HepG2 (cell line): ENCODE measurements around the gene NUDT21. TPM values are rescaled to one million over a fixed set of nuclear protein-coding genes. Genes with fewer than 3 reads are reported as not detected.

Experiments
- ATAC-seq: fragments of 200-7000 bp; cut with Tn5 transposase; 3 replicates; pipeline ENCODE4 v1.9.1; 2020; ENCODE audit warnings: mild to moderate bottlenecking, moderate library complexity
- BruUV-seq: library from RNA; stranded (reverse); fragments of 400-500 nt; replicated peaks from 2 replicates; lab custom pipeline; 2021; lab: Mats Ljungman, UMichigan
- CTCF ChIA-PET: fragments of 300-600 bp; formaldehyde crosslinking; extraction: SDS; loops from one replicate; lab custom pipeline; 2021; ENCODE audit warnings: low total read pairs, inconsistent platforms, low intra/inter-chr PET ratio; lab: Yijun Ruan, JAX
- POLR2A ChIA-PET: fragments of 350-600 bp; sonication (Branson Sonifier 250); formaldehyde crosslinking; loops from one replicate; lab custom pipeline; 2020; ENCODE audit warnings: antibody characterized with exemption, inconsistent platforms; lab: Yijun Ruan, JAX
- DNase-seq: peaks from one replicate; pipeline ENCODE4 v3.0.0-alpha.2; 2015; ENCODE audit warnings: low spot score
- FAIRE-seq: peaks from 3 replicates; lab custom pipeline; 2011; peaks lifted over from hg19 to GRCh38; lab: Jason Lieb, UNC
- H2AFZ ChIP-seq: one replicate; pipeline ENCODE4 v1.6.1; 2011; ENCODE audit warnings: low read length, inconsistent platforms
- H3K27ac ChIP-seq: fragments of 300-600 bp; 3 replicates; pipeline ENCODE4 v1.8.0; 2011; ENCODE audit warnings: mixed run types, mild to moderate bottlenecking, mixed read lengths, low read length, inconsistent platforms; ENCODE audit not compliant: insufficient read depth; ENCODE audit errors: extremely low read length
- H3K27me3 ChIP-seq, 2 experiments: fragments of 200-600 bp in 1 of 2; 2 replicates in 1 of 2; 3 replicates in 1 of 2; pipeline versions ENCODE4 v1.6.0 to v1.8.0; 2011; ENCODE audit warnings: low read length in 2 of 2, mild to moderate bottlenecking in 2 of 2, moderate library complexity in 2 of 2, inconsistent platforms in 1 of 2; ENCODE audit not compliant: insufficient read depth in 2 of 2, control insufficient read depth in 1 of 2
- H3K36me3 ChIP-seq, 2 experiments: fragments of 200-600 bp in 1 of 2; replicated peaks in 1 of 2; 2 replicates in 1 of 2; 3 replicates in 1 of 2; pipeline versions ENCODE4 v1.5.1 to v1.8.0; 2011; ENCODE audit warnings: low read length in 2 of 2, inconsistent platforms in 1 of 2; ENCODE audit not compliant: insufficient read depth in 2 of 2, control insufficient read depth in 1 of 2
- H3K4me1 ChIP-seq: 2 replicates; pipeline ENCODE4 v1.5.1; 2012; ENCODE audit warnings: low read length, inconsistent platforms; ENCODE audit not compliant: insufficient read depth
- H3K4me2 ChIP-seq: 2 replicates; pipeline ENCODE4 v1.6.0; 2011; ENCODE audit warnings: low read depth, low read length, inconsistent platforms
- H3K4me3 ChIP-seq, 3 experiments: fragments of 200-600 bp in 1 of 3; sonication (generic), shearing (Covaris generic) in 1 of 3; replicated peaks in 1 of 3; 2 replicates each; pipeline ENCODE4 v1.5.1; 2011 to 2016; ENCODE audit warnings: low read length in 3 of 3, inconsistent platforms in 2 of 3, low read depth in 2 of 3, mild to moderate bottlenecking in 2 of 3, control low read depth in 1 of 3, mixed read lengths in 1 of 3; ENCODE audit not compliant: insufficient read depth in 1 of 3
- H3K79me2 ChIP-seq: one replicate; pipeline ENCODE4 v1.6.1; 2011; ENCODE audit warnings: low read length, inconsistent platforms; ENCODE audit not compliant: insufficient read depth
- H3K9ac ChIP-seq: 2 replicates; pipeline ENCODE4 v1.6.0; 2011; ENCODE audit warnings: mild to moderate bottlenecking, low read depth, low read length, inconsistent platforms; ENCODE audit not compliant: insufficient read depth
- H3K9me3 ChIP-seq: 2 replicates; pipeline ENCODE4 v1.5.1; 2012; ENCODE audit warnings: mild to moderate bottlenecking, low read length
- H4K20me1 ChIP-seq: 2 replicates; pipeline ENCODE4 v1.6.0; 2011; ENCODE audit warnings: inconsistent platforms, mild to moderate bottlenecking, low read length, moderate library complexity; ENCODE audit not compliant: insufficient read depth
- ELF3 ChIP-seq: IDR thresholded peaks from 2 replicates; pipeline ENCODE4 v1.6.1; 2016; ENCODE audit warnings: missing genetic modification reagents, missing compliant biosample characterization
- HCFC1 ChIP-seq: fragments of 150-350 bp; IDR thresholded peaks from 2 replicates; pipeline ENCODE4 v1.6.1; 2014; ENCODE audit warnings: low read depth, low read length
- LCORL ChIP-seq, 2 experiments: fragments of 450-650 bp in 1 of 2; sonication (generic) in 1 of 2; formaldehyde crosslinking in 1 of 2; IDR thresholded peaks; 2 replicates each; pipeline versions ENCODE4 v1.5.0 to v1.6.1; 2017 to 2020; ENCODE audit warnings: antibody characterized with exemption in 1 of 2, missing genetic modification reagents in 1 of 2
- MEIS1 ChIP-seq: sonication (generic); formaldehyde crosslinking; IDR thresholded peaks from 2 replicates; pipeline ENCODE4 v1.9.0; 2021; ENCODE audit warnings: mild to moderate bottlenecking, missing genetic modification reagents, moderate library complexity, borderline replicate concordance
- SPEN ChIP-seq: sonication (generic); formaldehyde crosslinking; IDR thresholded peaks from 2 replicates; pipeline ENCODE4 v1.5.1; 2020; ENCODE audit warnings: low read depth, mild to moderate bottlenecking, missing genetic modification reagents
- SRSF9 ChIP-seq: fragments of 200-400 bp; formaldehyde crosslinking; IDR thresholded peaks from 2 replicates; pipeline ENCODE4 v1.6.1; 2018; ENCODE audit warnings: borderline replicate concordance, mild to moderate bottlenecking, low read depth, low read length; ENCODE audit not compliant: insufficient read depth, poor library complexity, severe bottlenecking
- SSRP1 ChIP-seq: IDR thresholded peaks from 2 replicates; pipeline ENCODE4 v1.6.1; 2016; ENCODE audit warnings: control low read depth
- TBX2 ChIP-seq: sonication (generic); formaldehyde crosslinking; IDR thresholded peaks from 2 replicates; pipeline ENCODE4 v1.5.0; 2020; ENCODE audit warnings: missing genetic modification reagents, mild to moderate bottlenecking, borderline replicate concordance
- ZC3H13 ChIP-seq: sonication (generic); formaldehyde crosslinking; IDR thresholded peaks from 2 replicates; pipeline ENCODE4 v1.8.1; 2023; ENCODE audit warnings: mild to moderate bottlenecking, missing genetic modification reagents, moderate library complexity
- ZNF317 ChIP-seq: sonication (generic); formaldehyde crosslinking; IDR thresholded peaks from 2 replicates; pipeline ENCODE4 v1.5.0; 2020; ENCODE audit warnings: mild to moderate bottlenecking, missing genetic modification reagents
- ZNF572 ChIP-seq: sonication (generic); formaldehyde crosslinking; IDR thresholded peaks from 2 replicates; pipeline ENCODE4 v1.5.1; 2020; ENCODE audit warnings: mild to moderate bottlenecking, missing genetic modification reagents
- ZNF75D ChIP-seq: sonication (generic); formaldehyde crosslinking; IDR thresholded peaks from 2 replicates; pipeline ENCODE4 v1.8.1; 2023; ENCODE audit warnings: missing genetic modification reagents, mild to moderate bottlenecking, borderline replicate concordance
- WGBS: methylation state at CpG from one replicate; pipeline ENCODE4 v1.1.6; 2017; ENCODE audit warnings: low lambda C conversion rate; 5-methylcytosine and 5-hydroxymethylcytosine counted together
- in situ Hi-C: cut with HindIII; loops from 2 replicates; pipeline ENCODE4 v1.10.0; 2017; ENCODE audit warnings: low pct_unique_long_range_greater_than_20kb; ENCODE audit not compliant: extremely low pct_ligation_motif_present
- intact Hi-C: fragments of 100-400 bp; cut with micrococcal nuclease; formaldehyde crosslinking; loops from one replicate; pipeline ENCODE4 v1.10.0; 2022; ENCODE audit not compliant: unreplicated experiment
- polyA plus RNA-seq, 8 experiments: library from polyadenylated mRNA; depleted of rRNA in 3 of 8; stranded (reverse) in 7 of 8; unstranded in 1 of 8; fragments of >200 nt; fragmentation: Illumina TruSeq in 4 of 8; extraction: Trizol in 4 of 8; gene quantifications; 2 replicates each; pipeline versions ENCODE4 v1.2.1 to v1.2.3, GENCODE V29; 2011 to 2016; ENCODE audit warnings: low read depth in 4 of 8, missing spikeins in 1 of 8, mixed read lengths in 1 of 8; ENCODE audit not compliant: insufficient read depth in 1 of 8
- total RNA-seq, 5 experiments: library from RNA; depleted of rRNA; stranded (reverse); fragments of >200 nt; fragmentation: Illumina TruSeq; extraction: Trizol; gene quantifications; 2 replicates each; pipeline ENCODE4 v1.2.3, GENCODE V29; 2016; ENCODE audit warnings: low read depth in 1 of 5
- TF ChIP-seq, protein P1 (sequence below): sonication (generic); formaldehyde crosslinking; IDR thresholded peaks from 2 replicates; pipeline ENCODE4 v1.5.1; 2020; ENCODE audit warnings: mild to moderate bottlenecking, missing genetic modification reagents
- TF ChIP-seq, protein P2 (sequence below): sonication (generic); formaldehyde crosslinking; IDR thresholded peaks from 2 replicates; pipeline ENCODE4 v1.4.0; 2020; ENCODE audit warnings: low read depth, mild to moderate bottlenecking, missing genetic modification reagents
- TF ChIP-seq, protein P3 (sequence below): sonication (generic); formaldehyde crosslinking; IDR thresholded peaks from 2 replicates; pipeline ENCODE4 v1.9.0; 2022; ENCODE audit warnings: low read depth, missing genetic modification reagents
- TF ChIP-seq, protein P4 (sequence below): sonication (generic); formaldehyde crosslinking; IDR thresholded peaks from 2 replicates; pipeline ENCODE4 v1.5.0; 2020; ENCODE audit warnings: mild to moderate bottlenecking, missing genetic modification reagents

The NUDT21 gene
- total and polyA plus RNA-seq, 2 of the 13 experiments (the other 11 are each of a cell fraction or from before 2014, with no cell fraction given): 177 to 210 TPM

DNA sequence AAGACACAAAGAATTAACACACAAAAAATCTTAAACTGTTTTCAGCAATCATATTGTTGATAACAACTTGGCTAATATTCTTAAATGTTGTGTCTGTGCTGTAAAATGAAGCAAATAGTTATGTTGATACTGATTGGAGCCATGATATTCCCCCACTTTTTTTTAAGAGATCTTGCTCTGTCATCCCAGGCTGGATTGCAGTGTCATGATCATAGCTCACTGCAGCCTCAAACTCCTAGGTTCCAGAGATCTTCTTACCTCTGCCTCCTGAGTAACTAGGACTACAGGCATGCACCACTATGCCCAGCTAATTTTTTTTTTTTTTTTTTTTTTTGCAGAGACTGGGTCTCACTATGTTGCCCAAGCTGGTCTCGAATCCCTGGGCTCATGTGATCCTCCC, 42.7 kb upstream of the NUDT21 start:
- intact Hi-C loops: no loop called here
- no peak for FAIRE-seq
- POLR2A ChIA-PET: no interaction called here
- no peak for TF ChIP-seq ZNF572 (CRISPR knock-in tag)
- TF ChIP-seq SPEN (CRISPR knock-in tag): no peak
- TF ChIP-seq, protein P1, sequence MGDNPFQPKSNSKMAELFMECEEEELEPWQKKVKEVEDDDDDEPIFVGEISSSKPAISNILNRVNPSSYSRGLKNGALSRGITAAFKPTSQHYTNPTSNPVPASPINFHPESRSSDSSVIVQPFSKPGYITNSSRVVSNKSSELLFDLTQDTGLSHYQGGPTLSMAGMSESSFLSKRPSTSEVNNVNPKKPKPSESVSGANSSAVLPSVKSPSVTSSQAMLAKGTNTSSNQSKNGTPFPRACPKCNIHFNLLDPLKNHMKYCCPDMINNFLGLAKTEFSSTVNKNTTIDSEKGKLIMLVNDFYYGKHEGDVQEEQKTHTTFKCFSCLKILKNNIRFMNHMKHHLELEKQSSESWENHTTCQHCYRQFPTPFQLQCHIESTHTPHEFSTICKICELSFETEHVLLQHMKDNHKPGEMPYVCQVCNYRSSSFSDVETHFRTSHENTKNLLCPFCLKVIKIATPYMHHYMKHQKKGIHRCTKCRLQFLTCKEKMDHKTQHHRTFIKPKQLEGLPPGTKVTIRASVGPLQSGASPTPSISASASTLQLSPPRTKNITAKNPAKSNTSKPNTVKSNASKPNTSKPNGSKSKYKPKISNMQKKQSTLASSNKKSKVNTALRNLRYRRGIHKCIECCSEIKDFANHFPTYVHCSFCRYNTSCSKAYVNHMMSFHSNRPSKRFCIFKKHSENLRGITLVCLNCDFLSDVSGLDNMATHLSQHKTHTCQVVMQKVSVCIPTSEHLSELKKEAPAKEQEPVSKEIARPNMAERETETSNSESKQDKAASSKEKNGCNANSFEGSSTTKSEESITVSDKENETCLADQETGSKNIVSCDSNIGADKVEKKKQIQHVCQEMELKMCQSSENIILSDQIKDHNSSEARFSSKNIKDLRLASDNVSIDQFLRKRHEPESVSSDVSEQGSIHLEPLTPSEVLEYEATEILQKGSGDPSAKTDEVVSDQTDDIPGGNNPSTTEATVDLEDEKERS (CRISPR knock-in tag): no peak
- TF ChIP-seq, protein P2, sequence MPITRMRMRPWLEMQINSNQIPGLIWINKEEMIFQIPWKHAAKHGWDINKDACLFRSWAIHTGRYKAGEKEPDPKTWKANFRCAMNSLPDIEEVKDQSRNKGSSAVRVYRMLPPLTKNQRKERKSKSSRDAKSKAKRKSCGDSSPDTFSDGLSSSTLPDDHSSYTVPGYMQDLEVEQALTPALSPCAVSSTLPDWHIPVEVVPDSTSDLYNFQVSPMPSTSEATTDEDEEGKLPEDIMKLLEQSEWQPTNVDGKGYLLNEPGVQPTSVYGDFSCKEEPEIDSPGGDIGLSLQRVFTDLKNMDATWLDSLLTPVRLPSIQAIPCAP (CRISPR knock-in tag): no peak
- no peak for TF ChIP-seq SRSF9
- no peak for TF ChIP-seq ZC3H13
- TF ChIP-seq ZNF75D (CRISPR knock-in tag): no peak
- TF ChIP-seq ZNF317: no peak
- TF ChIP-seq, protein P3, sequence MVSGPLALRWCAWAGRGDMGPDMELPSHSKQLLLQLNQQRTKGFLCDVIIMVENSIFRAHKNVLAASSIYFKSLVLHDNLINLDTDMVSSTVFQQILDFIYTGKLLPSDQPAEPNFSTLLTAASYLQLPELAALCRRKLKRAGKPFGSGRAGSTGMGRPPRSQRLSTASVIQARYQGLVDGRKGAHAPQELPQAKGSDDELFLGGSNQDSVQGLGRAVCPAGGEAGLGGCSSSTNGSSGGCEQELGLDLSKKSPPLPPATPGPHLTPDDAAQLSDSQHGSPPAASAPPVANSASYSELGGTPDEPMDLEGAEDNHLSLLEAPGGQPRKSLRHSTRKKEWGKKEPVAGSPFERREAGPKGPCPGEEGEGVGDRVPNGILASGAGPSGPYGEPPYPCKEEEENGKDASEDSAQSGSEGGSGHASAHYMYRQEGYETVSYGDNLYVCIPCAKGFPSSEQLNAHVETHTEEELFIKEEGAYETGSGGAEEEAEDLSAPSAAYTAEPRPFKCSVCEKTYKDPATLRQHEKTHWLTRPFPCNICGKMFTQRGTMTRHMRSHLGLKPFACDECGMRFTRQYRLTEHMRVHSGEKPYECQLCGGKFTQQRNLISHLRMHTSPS (CRISPR knock-in tag): no peak
- TF ChIP-seq SSRP1 (CRISPR knock-in tag): no peak
- TF ChIP-seq ELF3: no peak
- TF ChIP-seq LCORL (IDR thresholded peaks at IDR 0.05): no peak
- TF ChIP-seq LCORL (CRISPR knock-in tag; IDR thresholded peaks at IDR 0.05): no peak
- TF ChIP-seq MEIS1: no peak
- TF ChIP-seq, protein P4, sequence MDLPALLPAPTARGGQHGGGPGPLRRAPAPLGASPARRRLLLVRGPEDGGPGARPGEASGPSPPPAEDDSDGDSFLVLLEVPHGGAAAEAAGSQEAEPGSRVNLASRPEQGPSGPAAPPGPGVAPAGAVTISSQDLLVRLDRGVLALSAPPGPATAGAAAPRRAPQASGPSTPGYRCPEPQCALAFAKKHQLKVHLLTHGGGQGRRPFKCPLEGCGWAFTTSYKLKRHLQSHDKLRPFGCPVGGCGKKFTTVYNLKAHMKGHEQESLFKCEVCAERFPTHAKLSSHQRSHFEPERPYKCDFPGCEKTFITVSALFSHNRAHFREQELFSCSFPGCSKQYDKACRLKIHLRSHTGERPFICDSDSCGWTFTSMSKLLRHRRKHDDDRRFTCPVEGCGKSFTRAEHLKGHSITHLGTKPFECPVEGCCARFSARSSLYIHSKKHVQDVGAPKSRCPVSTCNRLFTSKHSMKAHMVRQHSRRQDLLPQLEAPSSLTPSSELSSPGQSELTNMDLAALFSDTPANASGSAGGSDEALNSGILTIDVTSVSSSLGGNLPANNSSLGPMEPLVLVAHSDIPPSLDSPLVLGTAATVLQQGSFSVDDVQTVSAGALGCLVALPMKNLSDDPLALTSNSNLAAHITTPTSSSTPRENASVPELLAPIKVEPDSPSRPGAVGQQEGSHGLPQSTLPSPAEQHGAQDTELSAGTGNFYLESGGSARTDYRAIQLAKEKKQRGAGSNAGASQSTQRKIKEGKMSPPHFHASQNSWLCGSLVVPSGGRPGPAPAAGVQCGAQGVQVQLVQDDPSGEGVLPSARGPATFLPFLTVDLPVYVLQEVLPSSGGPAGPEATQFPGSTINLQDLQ (CRISPR knock-in tag): no peak
- no peak for TF ChIP-seq HCFC1
- no peak for TF ChIP-seq TBX2 (CRISPR knock-in tag)

More for the DNA sequence above, 42.7 kb upstream of the NUDT21 start:
- Histone ChIP-seq H4K20me1 (no peaks in the 10 kb centered on the region), H3K9me3 (no peaks in the 10 kb centered on the region), H3K4me2 (no peak overlapping the region), H3K27ac (no peak overlapping the region), H3K79me2 (no peaks in the 10 kb centered on the region), H3K4me3 (no peak overlapping the region), H2AFZ (no peak overlapping the region), H3K27me3 (no peaks in the 10 kb centered on the region), H3K4me1 (peaks cover 11% of the 10 kb centered on the region), H3K36me3 (peaks cover 2 to 16% of the 10 kb centered on the region in 2 experiments; a peak in 4 of 5 replicates), H3K9ac (no peak overlapping the region)
- in situ Hi-C loops: no loop called here
- ATAC-seq (no peak), DNase-seq (no peak)
- CTCF ChIA-PET: no interaction called here
- no TSS peak for BruUV-seq
- WGBS: 95% methylated on average over 1 of the region's 1 CpG
